GM18520 (cell line): ENCODE results near the gene MAGI2.

Experiments
- ATAC-seq: cut with Tn5 transposase; IDR thresholded peaks from one replicate; pipeline ENCODE4 v1.9.1; 2021; ENCODE audit not compliant: unreplicated experiment

The MAGI2 gene

DNA sequence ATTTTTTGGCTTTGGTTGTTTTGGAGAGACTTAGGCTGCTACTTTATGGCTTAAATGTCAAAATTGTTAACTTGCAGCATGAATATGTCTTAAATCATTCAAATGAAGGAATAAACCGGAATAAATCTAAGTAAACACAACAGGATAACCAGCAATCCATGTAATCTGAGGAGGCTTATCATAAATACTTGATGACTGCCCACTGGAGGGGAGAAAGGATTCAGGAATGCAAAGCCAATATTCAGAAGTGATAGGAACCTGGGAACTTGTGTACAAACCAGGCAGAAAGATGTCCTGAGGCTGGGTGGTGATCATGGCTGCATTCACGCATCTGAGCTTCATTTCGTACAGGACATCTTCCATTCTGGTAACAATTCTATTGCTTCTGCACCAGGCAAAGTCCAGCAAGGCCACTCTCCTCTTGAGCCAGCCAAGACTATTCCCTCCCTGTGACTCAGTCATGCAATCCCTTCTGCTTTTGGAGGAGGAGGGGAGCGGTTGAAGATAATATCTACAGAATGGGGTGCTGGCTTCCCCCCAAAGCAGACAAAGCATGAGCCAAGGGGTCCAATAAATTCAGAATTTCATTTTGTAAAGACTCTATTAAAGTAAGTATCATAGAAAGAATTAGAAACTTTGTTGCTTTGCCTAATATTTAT lies 1280.4 kb downstream of the MAGI2 start:
- no peak for ATAC-seq

GRCh38 chr7:78172267-78172757 lies 1281.2 kb downstream of the MAGI2 start:
- no peak for ATAC-seq

GRCh38 chr7:78171398-78171797 lies 1282.1 kb downstream of the MAGI2 start:
- no peak for ATAC-seq

- no peak for ATAC-seq
These were observed 1282.7 kb downstream of the MAGI2 start for GRCh38 chr7:78170815-78171214.

- no peak for ATAC-seq
These were observed 1283.5 kb downstream of the MAGI2 start for GRCh38 chr7:78169992-78170391.

DNA sequence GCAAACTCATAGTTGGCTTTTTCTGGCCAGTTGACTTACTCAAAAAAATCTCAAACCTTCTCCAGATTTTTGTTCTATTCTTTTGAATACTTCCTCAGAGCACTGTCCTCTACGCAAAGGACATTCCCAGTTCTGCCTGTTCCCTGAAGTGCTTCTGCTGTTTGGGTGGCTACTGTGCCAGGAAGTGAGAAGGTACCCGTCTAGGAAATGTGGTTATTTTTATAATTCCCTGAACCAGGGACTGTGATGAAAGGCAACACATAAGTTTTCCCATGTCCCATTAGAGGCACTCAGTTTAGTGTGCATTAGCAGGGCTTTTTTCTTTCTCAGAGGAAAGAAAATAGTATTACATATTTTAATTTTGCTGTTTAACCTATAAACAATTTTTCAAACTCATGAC lies 1284.6 kb downstream of the MAGI2 start:
- ATAC-seq: no peak

DNA sequence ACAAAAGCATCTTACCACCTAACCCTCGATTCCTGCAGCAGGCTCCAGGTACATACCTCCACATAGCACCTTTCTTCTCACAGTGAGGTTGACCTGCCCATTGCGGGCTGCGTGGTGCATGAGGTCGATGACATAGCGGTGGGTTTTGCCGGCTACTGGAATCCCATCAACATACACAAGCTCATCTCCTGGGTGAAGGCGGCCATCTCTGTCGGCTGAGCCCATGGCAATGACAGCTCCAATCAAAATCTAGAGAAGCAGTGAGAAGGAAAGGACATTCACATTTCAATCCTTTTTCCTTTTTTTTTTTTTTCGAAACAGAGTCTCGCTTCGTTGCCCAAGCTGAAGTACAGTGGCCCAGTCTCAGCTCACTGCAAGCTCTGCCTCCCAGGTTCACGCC lies 1285.6 kb downstream of the MAGI2 start:
- no peak for ATAC-seq

GRCh38 chr7:78165854-78166253 lies 1287.6 kb downstream of the MAGI2 start:
- ATAC-seq: no peak

DNA sequence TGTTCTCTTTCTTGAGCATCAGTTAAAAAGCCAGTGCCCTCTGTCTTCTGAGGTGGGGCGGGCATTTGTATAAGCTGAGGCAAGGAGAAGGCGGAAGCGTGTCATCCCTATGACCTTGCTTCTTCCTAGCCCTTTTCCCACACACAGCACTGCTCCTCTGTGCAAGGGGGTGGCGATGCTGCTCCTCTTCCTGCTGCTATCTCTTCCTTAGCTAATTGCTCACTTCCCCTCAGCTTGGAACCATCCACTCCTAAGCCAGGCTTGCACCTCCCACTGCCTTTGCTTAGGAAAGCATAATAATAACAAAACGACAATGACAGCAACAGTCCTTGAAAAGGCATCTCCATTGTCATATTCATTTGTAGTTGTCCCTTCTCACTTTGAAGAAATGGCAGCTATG lies 1288.0 kb downstream of the MAGI2 start:
- ATAC-seq: no peak

DNA sequence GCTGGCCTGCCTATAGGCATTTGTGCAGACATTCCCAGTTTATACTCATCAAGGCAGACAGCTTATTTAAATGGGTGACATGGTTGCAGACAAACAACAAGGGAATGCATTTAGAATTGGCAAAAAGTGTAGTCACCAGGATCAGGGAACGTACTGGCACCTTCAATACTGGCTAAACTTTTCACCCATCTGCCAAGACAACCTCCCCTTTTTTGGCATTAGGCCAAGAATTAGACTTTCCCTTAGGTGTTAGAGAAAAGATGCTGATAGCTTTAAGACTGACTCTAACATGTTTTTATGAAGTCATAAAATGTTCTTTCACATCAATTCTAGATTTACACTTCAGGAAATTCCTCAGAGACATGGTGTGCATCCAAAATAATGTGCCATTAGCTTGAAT lies 1289.0 kb downstream of the MAGI2 start:
- no peak for ATAC-seq

GRCh38 chr7:78161781-78162180 lies 1291.7 kb downstream of the MAGI2 start:
- ATAC-seq: no peak

DNA sequence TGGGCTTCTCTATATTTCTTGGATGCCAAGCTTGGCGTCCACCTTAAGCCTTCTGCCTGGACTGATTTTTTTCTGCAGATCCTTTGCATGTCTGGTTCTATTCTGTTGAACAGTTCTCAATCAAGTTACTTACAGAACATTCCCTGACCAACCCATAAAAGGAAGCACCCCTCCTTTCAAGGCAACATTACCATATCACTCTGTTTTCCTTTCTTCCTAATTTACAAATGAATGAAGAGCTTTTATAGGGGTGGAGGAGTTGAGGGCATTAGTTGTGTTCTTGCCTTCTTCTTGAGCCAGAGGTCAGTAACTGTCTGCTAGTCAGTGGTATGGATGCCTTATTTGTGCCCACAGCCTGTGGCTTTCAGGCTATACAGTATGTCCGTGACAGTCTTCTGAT lies 1293.9 kb downstream of the MAGI2 start:
- ATAC-seq: no peak

DNA sequence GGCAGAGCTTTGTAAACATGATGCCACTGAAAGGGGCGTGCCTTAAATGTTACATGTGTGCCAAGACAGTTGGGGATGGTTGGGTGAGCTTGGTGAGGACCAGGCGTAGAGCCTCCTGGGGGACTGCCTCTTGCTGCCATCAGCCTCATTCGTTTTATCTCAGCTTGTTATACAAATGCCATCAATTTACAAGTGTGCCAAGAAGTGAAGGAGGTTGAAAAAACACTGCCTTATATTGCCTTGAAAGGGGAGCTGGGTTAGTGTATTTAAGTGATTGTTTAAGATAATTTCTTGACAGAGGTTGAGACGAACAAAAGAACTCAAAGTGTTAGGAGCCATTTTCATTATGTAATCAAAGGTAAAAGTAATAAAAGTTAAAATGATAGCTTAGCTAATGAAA lies 1300.2 kb downstream of the MAGI2 start:
- no peak for ATAC-seq

- ATAC-seq: no peak
These were observed 1302.2 kb downstream of the MAGI2 start for GRCh38 chr7:78151229-78151628.

GRCh38 chr7:78149787-78150186 lies 1303.7 kb downstream of the MAGI2 start:
- no peak for ATAC-seq

DNA sequence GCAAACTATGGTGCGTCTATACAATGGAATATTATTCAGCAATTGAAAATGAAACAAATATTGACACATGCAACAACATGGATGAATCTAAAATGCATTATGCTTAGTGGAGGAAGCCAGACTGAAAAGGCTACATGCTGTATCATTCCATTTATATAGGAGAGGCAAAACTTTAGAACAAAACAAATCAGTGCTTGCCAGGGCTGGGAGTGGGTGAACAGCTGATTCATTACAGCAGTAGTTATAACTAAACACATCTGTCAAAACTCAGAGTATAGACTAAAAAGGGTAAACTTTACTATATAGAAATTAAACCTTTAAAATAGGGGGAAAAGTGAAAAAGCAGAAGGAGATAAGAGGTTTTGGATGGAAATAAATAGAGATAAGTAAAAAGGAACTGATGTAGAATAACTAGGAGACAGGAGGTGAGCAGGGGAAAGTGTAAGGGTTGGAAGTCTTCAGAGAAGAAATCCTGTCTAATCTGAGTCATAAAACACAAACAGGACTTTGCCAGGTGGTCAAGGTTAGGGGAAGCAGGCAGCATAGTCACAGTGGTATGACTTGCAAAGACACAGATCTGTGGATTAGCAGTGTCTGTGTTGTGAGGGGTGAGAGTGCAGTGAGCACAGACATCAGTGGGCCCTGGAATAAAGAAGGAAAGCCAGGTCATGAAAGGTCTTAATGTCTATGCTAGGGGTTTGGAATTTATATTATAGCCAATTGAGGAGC lies 1305.1 kb downstream of the MAGI2 start:
- no peak for ATAC-seq

DNA sequence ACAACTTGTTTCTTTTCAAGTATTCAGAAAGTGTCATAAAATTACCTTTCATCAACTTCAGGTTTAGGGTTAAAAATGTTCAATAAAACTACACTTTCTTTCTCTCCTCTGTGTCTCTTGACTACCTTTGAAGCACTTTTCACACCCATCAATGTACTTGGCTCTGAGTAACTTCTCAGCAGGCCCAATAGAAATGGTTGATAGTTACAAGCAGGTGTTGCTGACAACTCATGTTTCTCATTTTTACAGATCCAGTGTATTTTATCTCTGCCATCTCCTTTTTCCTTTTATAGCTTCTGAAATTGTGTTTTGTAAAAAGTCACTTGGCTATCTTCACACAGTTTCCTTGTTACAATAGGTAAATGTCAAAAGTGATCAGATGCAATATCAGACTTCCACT lies 1306.9 kb downstream of the MAGI2 start:
- ATAC-seq: no peak

DNA sequence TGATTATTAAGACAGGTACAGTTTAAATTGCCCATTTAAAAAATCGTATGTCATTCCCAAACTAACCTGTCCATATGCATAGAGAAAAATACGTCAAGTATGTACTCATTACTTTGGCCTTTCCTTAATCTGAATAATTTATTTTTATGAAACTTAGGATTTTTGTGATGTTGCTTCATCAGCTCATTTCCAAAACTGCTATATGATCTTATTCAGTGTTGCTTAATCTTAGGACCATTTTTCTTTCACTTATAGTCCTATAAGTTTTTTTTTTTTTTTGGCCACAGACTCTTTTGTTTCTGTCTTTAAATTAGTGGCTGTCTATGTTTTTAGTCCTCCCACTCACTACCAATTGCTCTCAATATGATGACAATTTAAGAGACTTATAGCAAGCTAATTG lies 1309.8 kb downstream of the MAGI2 start:
- no peak for ATAC-seq

DNA sequence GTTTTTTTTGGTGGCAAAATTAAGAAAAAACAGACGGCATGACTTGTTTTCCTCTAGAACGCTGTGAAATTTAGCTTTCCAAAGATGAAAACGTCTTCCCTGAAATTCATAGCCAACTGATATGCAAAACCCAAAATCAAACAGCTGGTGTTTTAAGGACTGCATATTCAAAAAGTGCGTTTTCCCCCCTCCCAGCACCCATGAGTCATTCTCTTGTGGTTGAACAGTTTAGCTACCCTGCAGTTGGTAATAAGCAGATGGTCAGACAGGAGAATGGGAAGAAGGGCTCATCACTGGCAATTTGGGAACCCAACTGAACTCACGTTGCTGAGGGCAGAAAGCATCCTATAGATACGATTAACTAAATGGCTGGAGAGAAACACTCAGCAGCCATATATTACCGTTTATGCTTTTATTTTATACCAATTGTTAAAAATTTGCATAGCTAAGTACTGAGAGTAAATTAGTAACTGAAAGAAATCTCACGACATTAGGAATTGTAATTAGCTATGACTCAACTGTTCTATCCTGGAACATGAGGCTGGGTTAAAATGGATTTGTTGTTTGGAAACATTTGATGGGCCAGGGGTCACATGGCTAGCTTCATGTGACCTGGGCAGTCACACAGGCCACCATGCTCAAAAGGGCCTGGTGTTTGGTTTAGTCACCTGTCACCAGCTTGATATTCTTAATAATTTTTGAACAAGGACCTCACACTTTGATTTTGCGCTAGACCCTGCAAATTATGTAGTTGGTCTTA lies 1311.8 kb downstream of the MAGI2 start:
- ATAC-seq: no peak

DNA sequence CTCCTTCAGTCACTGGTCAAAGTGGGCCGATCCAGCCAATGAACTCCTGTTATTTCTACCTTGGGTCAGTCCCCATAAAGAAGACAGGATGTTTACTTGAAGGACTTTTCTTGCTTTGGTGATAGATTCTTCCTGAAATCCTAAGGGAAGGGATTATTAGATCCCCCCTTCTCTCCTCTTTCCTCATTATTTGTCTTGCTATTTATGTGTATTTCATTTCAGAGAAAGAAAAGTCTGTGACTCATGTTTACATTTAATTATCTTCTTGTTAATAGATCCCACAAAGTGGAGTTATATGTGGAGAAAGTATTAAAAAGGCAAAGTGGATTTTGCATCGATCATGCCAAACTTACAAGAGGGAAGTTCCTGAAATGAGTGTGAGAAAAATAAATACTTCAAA lies 1313.4 kb downstream of the MAGI2 start:
- ATAC-seq: no peak

DNA sequence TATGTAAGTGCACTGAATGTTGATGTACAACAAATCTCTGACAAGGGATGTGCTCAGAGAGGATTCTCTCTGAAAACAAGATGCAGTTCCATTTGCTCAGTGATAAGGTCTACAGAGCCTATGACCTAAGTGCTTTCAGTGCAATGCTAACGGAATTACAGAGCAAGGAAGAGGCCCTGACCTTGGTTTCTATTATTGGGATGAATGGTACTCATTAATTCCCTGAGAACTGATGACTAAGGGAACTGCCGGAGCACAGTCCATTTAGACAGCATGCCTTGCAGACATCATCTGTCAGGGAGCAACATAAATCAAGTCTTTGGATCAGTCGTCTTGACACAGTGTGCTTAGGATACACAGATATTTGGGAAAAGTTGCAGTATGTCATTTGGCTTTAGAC lies 1314.1 kb downstream of the MAGI2 start:
- no peak for ATAC-seq

- no peak for ATAC-seq
These were observed 1318.7 kb downstream of the MAGI2 start for GRCh38 chr7:78134774-78135173.
